VCaP (cell line): ENCODE measurements around the gene INPP5F.
A peak's percentile ranks its signal among the peaks of the same experiment; 100 is the strongest.
"Not testable (repeated sequence)": the region's sequence is repeated elsewhere in the genome, so short reads cannot be mapped to it uniquely, and the experiment has no call there.

ENCODE experiments used
- H3K27ac ChIP-seq: fragments of 450-650 bp; 2 replicates; pipeline ENCODE4 v1.5.1; 2017
- CTCF ChIP-seq: fragments of 450-650 bp; conservative IDR thresholded peaks from 2 replicates; pipeline ENCODE4 v1.5.1; 2017; ENCODE audit warnings: mild to moderate bottlenecking, moderate library complexity

Gene INPP5F

GRCh38 chr10:119762805-119763798, 37.3 kb downstream of the INPP5F start:
- TF ChIP-seq CTCF, result no peak
- no peak overlapping the region for H3K27ac ChIP-seq

GRCh38 chr10:119768455-119769094, 42.7 kb downstream of the INPP5F start:
- H3K27ac ChIP-seq, result peak overlapping the region; percentile 26; the same call in 1 of the 2 replicates
- no peak for TF ChIP-seq CTCF

- no peak for TF ChIP-seq CTCF
- H3K27ac ChIP-seq, result no peak overlapping the region
Measured at GRCh38 chr10:119769886-119770285, 44.0 kb downstream of the INPP5F start.

- H3K27ac ChIP-seq, result no peak overlapping the region
- no peak for TF ChIP-seq CTCF
Measured at GRCh38 chr10:119770928-119771327, 45.1 kb downstream of the INPP5F start.

- TF ChIP-seq CTCF, result no peak
- no peak overlapping the region for H3K27ac ChIP-seq
Measured at GRCh38 chr10:119772334-119772733, 46.5 kb downstream of the INPP5F start.

GRCh38 chr10:119773041-119773440, 47.2 kb downstream of the INPP5F start:
- H3K27ac ChIP-seq, result not testable (repeated sequence)

- TF ChIP-seq CTCF, result no peak
- H3K27ac ChIP-seq, result no peak overlapping the region
Measured at GRCh38 chr10:119775529-119775928, 49.7 kb downstream of the INPP5F start.
